ENCODE measurements around the gene WDR6.

- TF ChIP-seq, protein P1, sequence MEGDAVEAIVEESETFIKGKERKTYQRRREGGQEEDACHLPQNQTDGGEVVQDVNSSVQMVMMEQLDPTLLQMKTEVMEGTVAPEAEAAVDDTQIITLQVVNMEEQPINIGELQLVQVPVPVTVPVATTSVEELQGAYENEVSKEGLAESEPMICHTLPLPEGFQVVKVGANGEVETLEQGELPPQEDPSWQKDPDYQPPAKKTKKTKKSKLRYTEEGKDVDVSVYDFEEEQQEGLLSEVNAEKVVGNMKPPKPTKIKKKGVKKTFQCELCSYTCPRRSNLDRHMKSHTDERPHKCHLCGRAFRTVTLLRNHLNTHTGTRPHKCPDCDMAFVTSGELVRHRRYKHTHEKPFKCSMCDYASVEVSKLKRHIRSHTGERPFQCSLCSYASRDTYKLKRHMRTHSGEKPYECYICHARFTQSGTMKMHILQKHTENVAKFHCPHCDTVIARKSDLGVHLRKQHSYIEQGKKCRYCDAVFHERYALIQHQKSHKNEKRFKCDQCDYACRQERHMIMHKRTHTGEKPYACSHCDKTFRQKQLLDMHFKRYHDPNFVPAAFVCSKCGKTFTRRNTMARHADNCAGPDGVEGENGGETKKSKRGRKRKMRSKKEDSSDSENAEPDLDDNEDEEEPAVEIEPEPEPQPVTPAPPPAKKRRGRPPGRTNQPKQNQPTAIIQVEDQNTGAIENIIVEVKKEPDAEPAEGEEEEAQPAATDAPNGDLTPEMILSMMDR (IDR thresholded peaks at IDR 0.05; ENCODE audit: poor library complexity, severe bottlenecking): no peak
- TF ChIP-seq RAD21 (conservative IDR thresholded peaks at IDR 0.05) (no peak), POLR2AphosphoS5 (IDR thresholded peaks at IDR 0.05) (no peak), EP300 (conservative IDR thresholded peaks at IDR 0.05; ENCODE audit: poor library complexity, severe bottlenecking) (no peak), TAF1 (IDR thresholded peaks at IDR 0.05; ENCODE audit: low read depth) (no peak), EZH2 (IDR thresholded peaks at IDR 0.05; ENCODE audit: borderline replicate concordance, insufficient read depth, low read length, poor library complexity, severe bottlenecking) (no peak), SMC3 (conservative IDR thresholded peaks at IDR 0.05; ENCODE audit: poor library complexity) (no peak), MXI1 (conservative IDR thresholded peaks at IDR 0.05; ENCODE audit: poor library complexity, severe bottlenecking) (no peak)
Observed at GRCh38 chr3:49034650-49035049, 27.5 kb downstream of the WDR6 start.

All from neural cell (in vitro differentiated cells).